ENCODE data around the gene KIFC3. TPM values are rescaled to one million over a fixed set of nuclear protein-coding genes. Genes with fewer than 3 reads are reported as not detected.

KIFC3 gene
- total RNA-seq, 1 experiment from 2014 or later = 32.6 TPM

DNA sequence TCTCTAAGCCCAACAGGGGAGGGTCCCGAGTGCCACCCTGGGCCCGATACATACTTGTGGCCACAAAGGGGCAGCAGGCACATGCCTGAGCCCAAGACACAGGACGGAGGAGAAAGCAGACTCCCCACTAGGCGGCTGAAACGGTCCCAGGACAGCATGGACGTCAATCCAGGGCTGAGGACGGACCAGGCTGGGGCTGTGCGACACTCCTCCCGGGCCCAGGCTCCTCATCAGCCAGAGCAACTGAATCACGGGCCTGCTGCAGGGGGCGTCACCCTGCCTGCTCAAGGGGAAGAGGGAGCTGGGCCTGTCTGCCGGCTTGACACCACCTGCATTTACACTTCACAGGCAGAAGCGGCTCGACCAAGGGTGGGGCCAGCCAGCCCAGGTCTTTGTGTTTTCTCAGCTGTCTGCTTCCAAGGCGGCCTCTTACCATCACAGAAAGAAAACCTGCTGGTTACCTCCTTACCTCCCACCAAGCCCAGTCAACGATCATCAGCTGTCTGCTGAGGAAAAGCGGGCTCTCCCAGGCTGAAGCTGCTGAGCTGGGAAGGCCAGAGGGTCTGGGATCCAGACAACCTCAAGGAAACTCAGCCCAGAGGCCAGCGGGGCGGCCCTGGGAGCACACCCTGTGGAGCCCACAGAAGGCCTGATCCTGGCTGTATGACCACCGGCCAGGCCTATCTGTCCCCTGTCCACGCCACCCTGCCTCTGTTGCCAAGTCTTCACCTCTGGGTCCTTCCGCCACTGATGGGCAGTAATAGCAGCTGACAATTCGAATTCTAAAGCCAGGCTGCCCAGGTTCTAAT lies 26.4 kb downstream of the KIFC3 start:
- Histone ChIP-seq H3K79me2 (ENCODE audit: low read length) (no peaks in the 10 kb centered on the region), H3K4me1 (ENCODE audit: insufficient read depth, low read length) (no peaks in the 10 kb centered on the region), H3K27me3 (ENCODE audit: low read length) (no peaks in the 10 kb centered on the region), H3K4me3 (ENCODE audit: low read length) (no peak overlapping the region), H2AFZ (ENCODE audit: low read length) (no peak overlapping the region), H3F3A (ENCODE audit: low read length, unreplicated experiment) (no peaks in the 10 kb centered on the region), H3K4me2 (ENCODE audit: low read length) (no peak overlapping the region), H3K9ac (ENCODE audit: low read length) (no peak overlapping the region), H4K20me1 (ENCODE audit: low read length) (no peaks in the 10 kb centered on the region), H3K9me2 (replicated peaks; ENCODE audit: low read length) (no peaks in the 10 kb centered on the region), H3K9me3 (ENCODE audit: low read length) (no peaks in the 10 kb centered on the region), H3K27ac (ENCODE audit: low read length) (no peak overlapping the region), H3K36me3 (ENCODE audit: low read depth, low read length) (no peaks in the 10 kb centered on the region)
- TF ChIP-seq EZH2 (IDR thresholded peaks at IDR 0.05; ENCODE audit: low read length, unreplicated experiment) = no peak
- no peak for TF ChIP-seq EZH2phosphoT487 (IDR thresholded peaks at IDR 0.05; ENCODE audit: borderline replicate concordance, low read length)
- TF ChIP-seq, protein P1, sequence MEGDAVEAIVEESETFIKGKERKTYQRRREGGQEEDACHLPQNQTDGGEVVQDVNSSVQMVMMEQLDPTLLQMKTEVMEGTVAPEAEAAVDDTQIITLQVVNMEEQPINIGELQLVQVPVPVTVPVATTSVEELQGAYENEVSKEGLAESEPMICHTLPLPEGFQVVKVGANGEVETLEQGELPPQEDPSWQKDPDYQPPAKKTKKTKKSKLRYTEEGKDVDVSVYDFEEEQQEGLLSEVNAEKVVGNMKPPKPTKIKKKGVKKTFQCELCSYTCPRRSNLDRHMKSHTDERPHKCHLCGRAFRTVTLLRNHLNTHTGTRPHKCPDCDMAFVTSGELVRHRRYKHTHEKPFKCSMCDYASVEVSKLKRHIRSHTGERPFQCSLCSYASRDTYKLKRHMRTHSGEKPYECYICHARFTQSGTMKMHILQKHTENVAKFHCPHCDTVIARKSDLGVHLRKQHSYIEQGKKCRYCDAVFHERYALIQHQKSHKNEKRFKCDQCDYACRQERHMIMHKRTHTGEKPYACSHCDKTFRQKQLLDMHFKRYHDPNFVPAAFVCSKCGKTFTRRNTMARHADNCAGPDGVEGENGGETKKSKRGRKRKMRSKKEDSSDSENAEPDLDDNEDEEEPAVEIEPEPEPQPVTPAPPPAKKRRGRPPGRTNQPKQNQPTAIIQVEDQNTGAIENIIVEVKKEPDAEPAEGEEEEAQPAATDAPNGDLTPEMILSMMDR (conservative IDR thresholded peaks at IDR 0.05; ENCODE audit: low read depth, low read length) = peak; percentile 37; the same call in 1 of the 2 replicates
- ChIA-PET CTCF (no interaction called here), POLR2A (ENCODE audit: unreplicated experiment) (no interaction called here)
- intact Hi-C loops (cut with micrococcal nuclease) = no loop called here
- BruUV-seq (replicated peaks) = no TSS peak
- ATAC-seq (peak; percentile 11; the same call in 1 of the 2 replicates), DNase-seq (no peak)

DNA sequence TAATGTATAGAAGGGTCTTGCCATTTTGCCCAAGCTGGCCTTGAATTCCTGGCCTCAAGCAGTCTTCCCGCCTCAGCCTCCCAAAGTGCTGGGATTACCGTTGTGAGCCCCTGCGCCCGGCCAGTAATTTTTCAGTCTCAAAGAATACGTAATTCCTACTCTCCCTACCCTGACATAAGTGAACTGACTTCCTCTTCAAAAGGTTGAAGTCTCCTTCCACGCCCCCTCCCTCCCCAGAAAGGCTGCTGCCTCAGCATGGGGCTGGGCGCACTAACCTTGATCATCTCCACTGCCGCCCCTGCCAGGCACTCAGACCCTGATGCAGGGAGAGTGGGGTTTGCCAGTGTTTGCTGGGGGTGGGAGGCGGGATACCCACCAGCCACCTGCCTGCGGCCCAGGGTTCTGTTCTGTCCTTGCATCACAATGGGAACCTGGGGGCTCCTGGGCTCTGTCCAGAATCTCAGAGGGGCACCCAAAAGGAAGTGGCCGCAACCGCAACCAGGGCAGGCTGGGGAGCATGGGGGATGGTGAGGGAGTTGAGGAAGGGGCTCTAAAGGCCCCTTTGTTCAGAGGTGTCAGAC lies 27.5 kb downstream of the KIFC3 start:
- TF ChIP-seq, protein P1 (conservative IDR thresholded peaks at IDR 0.05; ENCODE audit: low read depth, low read length) = no peak
- no peak for TF ChIP-seq EZH2phosphoT487 (IDR thresholded peaks at IDR 0.05; ENCODE audit: borderline replicate concordance, low read length)
- TF ChIP-seq EZH2 (IDR thresholded peaks at IDR 0.05; ENCODE audit: low read length, unreplicated experiment) = no peak
- no peaks in the 10 kb centered on the region for H3K36me3 ChIP-seq (ENCODE audit: low read depth, low read length)
- no peak overlapping the region for H3K4me2 ChIP-seq (ENCODE audit: low read length)
- no peak for ATAC-seq
- no peak overlapping the region for H3K27ac ChIP-seq (ENCODE audit: low read length)
- no peaks in the 10 kb centered on the region for H3K4me1 ChIP-seq (ENCODE audit: insufficient read depth, low read length)
- no peaks in the 10 kb centered on the region for H3F3A ChIP-seq (ENCODE audit: low read length, unreplicated experiment)
- no peak overlapping the region for H2AFZ ChIP-seq (ENCODE audit: low read length)
- H3K9me2 ChIP-seq (replicated peaks; ENCODE audit: low read length) = no peaks in the 10 kb centered on the region
- H3K9me3 ChIP-seq (ENCODE audit: low read length) = no peaks in the 10 kb centered on the region
- no peak overlapping the region for H3K9ac ChIP-seq (ENCODE audit: low read length)
- intact Hi-C loops (cut with micrococcal nuclease) = no loop called here
- H3K27me3 ChIP-seq (ENCODE audit: low read length) = no peaks in the 10 kb centered on the region
- H3K79me2 ChIP-seq (ENCODE audit: low read length) = no peaks in the 10 kb centered on the region
- no peak overlapping the region for H3K4me3 ChIP-seq (ENCODE audit: low read length)
- ChIA-PET CTCF (no interaction called here), POLR2A (ENCODE audit: unreplicated experiment) (no interaction called here)
- H4K20me1 ChIP-seq (ENCODE audit: low read length) = no peaks in the 10 kb centered on the region
- BruUV-seq (replicated peaks) = no TSS peak
- DNase-seq = no peak

All from PC-3 (cell line).